MG63 (cell line): ENCODE results near the gene KRT4. TPM values are rescaled to one million over a fixed set of nuclear protein-coding genes. Genes with fewer than 3 reads are reported as not detected.
A peak's percentile ranks its signal among the peaks of the same experiment; 100 is the strongest.

Experiments
- DNase-seq: peaks from one replicate; pipeline ENCODE4 v3.0.0-alpha.2; 2020
- H3K27me3 ChIP-seq: fragments of 250-450 bp; sonication (Bioruptor Pico); 2 replicates; pipeline ENCODE4 v1.5.1; 2020; ENCODE audit warnings: mild to moderate bottlenecking, moderate library complexity
- H3K36me3 ChIP-seq: fragments of 250-450 bp; sonication (Bioruptor Pico); 2 replicates; pipeline ENCODE4 v1.5.1; 2020; ENCODE audit warnings: mild to moderate bottlenecking, moderate library complexity
- H3K4me3 ChIP-seq: fragments of 250-450 bp; sonication (Bioruptor Pico); 2 replicates; pipeline ENCODE4 v1.5.1; 2020; ENCODE audit warnings: mild to moderate bottlenecking, moderate library complexity
- H3K9me3 ChIP-seq: fragments of 250-450 bp; sonication (Bioruptor Pico); 2 replicates; pipeline ENCODE4 v1.5.1; 2020; ENCODE audit warnings: mild to moderate bottlenecking, moderate library complexity
- total RNA-seq: library from RNA; depleted of rRNA; stranded (reverse); fragments of >200 nt; shearing (Covaris generic); gene quantifications from 2 replicates; pipeline ENCODE4 v1.2.3, GENCODE V29; 2014; ENCODE audit warnings: low replicate concordance

Gene KRT4
- total RNA-seq, 1 experiment from 2014 or later: not detected

GRCh38 chr12:52827499-52828090 lies 13.7 kb upstream of the KRT4 start:
- no peaks in the 10 kb centered on the region for H3K9me3 ChIP-seq
- H3K36me3 ChIP-seq: no peaks in the 10 kb centered on the region
- no peaks in the 10 kb centered on the region for H3K27me3 ChIP-seq
- DNase-seq: no peak
- H3K4me3 ChIP-seq: no peak overlapping the region

- no peak for DNase-seq
- H3K27me3 ChIP-seq: no peaks in the 10 kb centered on the region
- no peaks in the 10 kb centered on the region for H3K9me3 ChIP-seq
- H3K36me3 ChIP-seq: no peaks in the 10 kb centered on the region
- H3K4me3 ChIP-seq: no peak overlapping the region
These were observed 12.9 kb upstream of the KRT4 start for GRCh38 chr12:52826611-52827498.

- H3K27me3 ChIP-seq: no peaks in the 10 kb centered on the region
- no peak for DNase-seq
- H3K9me3 ChIP-seq: no peaks in the 10 kb centered on the region
- no peaks in the 10 kb centered on the region for H3K36me3 ChIP-seq
- no peak overlapping the region for H3K4me3 ChIP-seq
These were observed 12.0 kb upstream of the KRT4 start for GRCh38 chr12:52825961-52826360.

- no peak for DNase-seq
- no peaks in the 10 kb centered on the region for H3K9me3 ChIP-seq
- no peaks in the 10 kb centered on the region for H3K36me3 ChIP-seq
- no peak overlapping the region for H3K4me3 ChIP-seq
- H3K27me3 ChIP-seq: no peaks in the 10 kb centered on the region
These were observed 11.0 kb upstream of the KRT4 start for GRCh38 chr12:52824741-52825410.

- no peak overlapping the region for H3K4me3 ChIP-seq
- no peak for DNase-seq
- H3K36me3 ChIP-seq: no peaks in the 10 kb centered on the region
- no peaks in the 10 kb centered on the region for H3K27me3 ChIP-seq
- H3K9me3 ChIP-seq: no peaks in the 10 kb centered on the region
These were observed 10.0 kb upstream of the KRT4 start for GRCh38 chr12:52823761-52824450.

- Histone ChIP-seq H3K36me3 (no peaks in the 10 kb centered on the region), H3K9me3 (no peaks in the 10 kb centered on the region), H3K4me3 (no peak overlapping the region), H3K27me3 (no peaks in the 10 kb centered on the region)
- no peak for DNase-seq
These were observed 9.0 kb upstream of the KRT4 start for GRCh38 chr12:52822771-52823510.

- H3K9me3 ChIP-seq: no peaks in the 10 kb centered on the region
- peak; percentile 46 for DNase-seq
These were observed 8.1 kb upstream of the KRT4 start for GRCh38 chr12:52821826-52822660.

GRCh38 chr12:52821071-52821730 lies 7.3 kb upstream of the KRT4 start:
- no peaks in the 10 kb centered on the region for H3K9me3 ChIP-seq
- no peak for DNase-seq
- H3K36me3 ChIP-seq: no peaks in the 10 kb centered on the region
- H3K4me3 ChIP-seq: no peak overlapping the region
- no peaks in the 10 kb centered on the region for H3K27me3 ChIP-seq

More at GRCh38 chr12:52821826-52822660, 8.1 kb upstream of the KRT4 start:
- no peak overlapping the region for H3K4me3 ChIP-seq
- no peaks in the 10 kb centered on the region for H3K27me3 ChIP-seq
- H3K36me3 ChIP-seq: no peaks in the 10 kb centered on the region

GRCh38 chr12:52820521-52820920 lies 6.6 kb upstream of the KRT4 start:
- Histone ChIP-seq H3K27me3 (no peaks in the 10 kb centered on the region), H3K36me3 (no peaks in the 10 kb centered on the region), H3K4me3 (no peak overlapping the region), H3K9me3 (no peaks in the 10 kb centered on the region)
- no peak for DNase-seq

- DNase-seq: no peak
- Histone ChIP-seq H3K36me3 (no peaks in the 10 kb centered on the region), H3K27me3 (no peaks in the 10 kb centered on the region), H3K4me3 (no peak overlapping the region), H3K9me3 (no peaks in the 10 kb centered on the region)
These were observed 6.0 kb upstream of the KRT4 start for GRCh38 chr12:52819731-52820510.

- Histone ChIP-seq H3K9me3 (no peaks in the 10 kb centered on the region), H3K27me3 (no peaks in the 10 kb centered on the region), H3K36me3 (no peaks in the 10 kb centered on the region), H3K4me3 (no peak overlapping the region)
- DNase-seq: no peak
These were observed 5.0 kb upstream of the KRT4 start for GRCh38 chr12:52818887-52819420.

- Histone ChIP-seq H3K4me3 (no peak overlapping the region), H3K36me3 (no peaks in the 10 kb centered on the region), H3K9me3 (no peaks in the 10 kb centered on the region), H3K27me3 (no peaks in the 10 kb centered on the region)
- no peak for DNase-seq
These were observed 4.5 kb upstream of the KRT4 start for GRCh38 chr12:52818388-52818787.

GRCh38 chr12:52817699-52818238 lies 3.9 kb upstream of the KRT4 start:
- H3K4me3 ChIP-seq: no peak overlapping the region
- H3K36me3 ChIP-seq: no peaks in the 10 kb centered on the region
- DNase-seq: no peak
- H3K9me3 ChIP-seq: no peaks in the 10 kb centered on the region
- H3K27me3 ChIP-seq: no peaks in the 10 kb centered on the region
